ENCODE measurements around the gene YIF1A. TPM values are rescaled to one million over a fixed set of nuclear protein-coding genes. Genes with fewer than 3 reads are reported as not detected.
A peak's percentile ranks its signal among the peaks of the same experiment; 100 is the strongest.

Gene YIF1A
- total RNA-seq, 1 experiment from 2014 or later: 54.7 TPM

GRCh38 chr11:66334605-66335442 lies 45.9 kb upstream of the YIF1A start (continued):
- no peak for TF ChIP-seq YY1 (IDR thresholded peaks at IDR 0.05; ENCODE audit: extremely low read depth, insufficient replicate concordance, low read depth, low read length)
- no peak for TF ChIP-seq FOSL1 (IDR thresholded peaks at IDR 0.05; ENCODE audit: low read depth)
- no peak for TF ChIP-seq CBX3 (IDR thresholded peaks at IDR 0.05; ENCODE audit: low read depth)
- TF ChIP-seq EZH2phosphoT487 (IDR thresholded peaks at IDR 0.05; ENCODE audit: borderline replicate concordance): no peak
- TF ChIP-seq MAX (IDR thresholded peaks at IDR 0.05): no peak
- TF ChIP-seq POLR2AphosphoS5 (IDR thresholded peaks at IDR 0.05; ENCODE audit: low read depth, low read length): no peak
- TF ChIP-seq CEBPB (IDR thresholded peaks at IDR 0.05; ENCODE audit: low read depth): no peak
- TF ChIP-seq TCF7L2 (IDR thresholded peaks at IDR 0.05; ENCODE audit: borderline replicate concordance, extremely low read depth, insufficient read depth, insufficient read length): no peak
- no peak for TF ChIP-seq SIN3A (IDR thresholded peaks at IDR 0.05; ENCODE audit: low read depth)

- Histone ChIP-seq H3K36me3 (ENCODE audit: control insufficient read depth in 1 of 2, insufficient read depth in 2 of 2, low read length in 2 of 2) (peaks cover 3 to 16% of the 10 kb centered on the region in 2 experiments; a peak in 3 of 4 replicates), H2AFZ (ENCODE audit: low read depth, low read length, poor library complexity, severe bottlenecking) (no peak overlapping the region), H4K20me1 (ENCODE audit: insufficient read depth) (no peaks in the 10 kb centered on the region), H3K27ac (ENCODE audit: low read depth, low read length) (peak overlapping the region; percentile 89; the same call in 1 of the 2 replicates), H3K4me1 (ENCODE audit: control insufficient read depth in 1 of 2, insufficient read depth in 2 of 2, low read length in 2 of 2) (peaks cover 16 to 44% of the 10 kb centered on the region in 2 experiments), H3K9me3 (ENCODE audit: control insufficient read depth in 1 of 2, insufficient read depth in 1 of 2, low read depth in 1 of 2, low read length in 2 of 2) (no peaks in the 10 kb centered on the region), H3K79me2 (ENCODE audit: insufficient read depth, low read length) (peaks cover 16% of the 10 kb centered on the region; the same call in 1 of the 2 replicates), H3K27me3 (ENCODE audit: insufficient read depth, low read length) (no peaks in the 10 kb centered on the region), H3K4me3 (replicated peaks in 1 of 2; ENCODE audit: low read depth in 1 of 2, low read length in 2 of 2) (no peak overlapping the region), H3K9me2 (ENCODE audit: insufficient read depth) (no peaks in the 10 kb centered on the region), H3K9ac (ENCODE audit: low read length) (no peak overlapping the region), H3K4me2 (ENCODE audit: low read length) (no peak overlapping the region)
- no peak for DNase-seq (ENCODE audit: low read depth, low spot score)
- TF ChIP-seq TCF7L2 (IDR thresholded peaks at IDR 0.05; ENCODE audit: borderline replicate concordance, extremely low read depth, insufficient read depth, insufficient read length): no peak
- TF ChIP-seq ZBTB33 (IDR thresholded peaks at IDR 0.05; ENCODE audit: extremely low read depth, insufficient replicate concordance, low read length): no peak
- TF ChIP-seq SRF (IDR thresholded peaks at IDR 0.05; ENCODE audit: low read depth): no peak
- TF ChIP-seq CBX3 (IDR thresholded peaks at IDR 0.05; ENCODE audit: low read depth): no peak
- TF ChIP-seq ELF1 (IDR thresholded peaks at IDR 0.05; ENCODE audit: borderline replicate concordance, low read depth): no peak
- no peak for TF ChIP-seq YY1 (IDR thresholded peaks at IDR 0.05; ENCODE audit: extremely low read depth, insufficient replicate concordance, low read depth, low read length)
- no peak for TF ChIP-seq EZH2phosphoT487 (IDR thresholded peaks at IDR 0.05; ENCODE audit: borderline replicate concordance)
- no peak for TF ChIP-seq ZNF274 (IDR thresholded peaks at IDR 0.05; ENCODE audit: low read depth, low read length)
- TF ChIP-seq JUND (IDR thresholded peaks at IDR 0.05): no peak
- TF ChIP-seq POLR2AphosphoS5 (IDR thresholded peaks at IDR 0.05; ENCODE audit: low read depth, low read length): no peak
- TF ChIP-seq POLR2A (IDR thresholded peaks at IDR 0.05; ENCODE audit: borderline replicate concordance, extremely low read depth, insufficient read depth, insufficient read length): no peak
- TF ChIP-seq MAX (IDR thresholded peaks at IDR 0.05): no peak
- no peak for TF ChIP-seq CEBPB (IDR thresholded peaks at IDR 0.05; ENCODE audit: low read depth)
- intact Hi-C loops (cut with micrococcal nuclease): no loop called here
- RAD21 ChIA-PET (ENCODE audit: low non-redundant PET in 1 of 2, low total read pairs in 2 of 2, uncharacterized antibody in 2 of 2, unreplicated experiment in 2 of 2): no interaction called here
- ATAC-seq: no peak
- no TSS peak for BruUV-seq (replicated peaks)
- CTCF ChIA-PET: interaction anchor here (0.7 to 2.6 kb wide), 2 partner anchors 21 to 22 kb away, joined by 3 to 19 read pairs; no protein-coding TSS in a partner anchor
- POLR2A ChIA-PET: interaction anchor here (2.3 kb wide), 1 partner anchor 22 kb away, joined by 16 read pairs; no protein-coding TSS in a partner anchor
These were observed 45.1 kb upstream of the YIF1A start for GRCh38 chr11:66333896-66334604.

All from HCT116 (cell line).